Activated naive CD4-positive, alpha-beta T cell treated with anti-CD3 and anti-CD28 coated beads, Interleukin-2, amount 50 U/mL, for 72 hours (primary cell): ENCODE data around the gene DTNBP1. TPM values are rescaled to one million over a fixed set of nuclear protein-coding genes. Genes with fewer than 3 reads are reported as not detected.
"Not testable (repeated sequence)": the region's sequence is repeated elsewhere in the genome, so short reads cannot be mapped to it uniquely, and the experiment has no call there.

ENCODE experiments used
- ATAC-seq, 2 donors: fragments of 150-1000 bp; cut with Tn5 transposase; 2 replicates each; pipeline ENCODE4 v1.10.0; 2021; ENCODE audit warnings: mild to moderate bottlenecking in 2 of 2, moderate library complexity in 2 of 2
- DNase-seq, 2 donors: peaks; one replicate each; pipeline ENCODE4 v3.0.0; 2021 to 2022; ENCODE audit warnings: low spot score in 2 of 2
- H3K27ac Mint-ChIP-seq, 2 donors: one replicate each; pipeline ENCODE4 v1.8.0; 2022; ENCODE audit warnings: mild to moderate bottlenecking in 2 of 2, mixed read lengths in 2 of 2
- H3K36me3 Mint-ChIP-seq, 2 donors: one replicate each; pipeline ENCODE4 v1.8.0; 2022; ENCODE audit warnings: mixed read lengths in 2 of 2
- H3K9me3 Mint-ChIP-seq, 2 donors: one replicate each; pipeline ENCODE4 v1.8.0; 2022; ENCODE audit warnings: mixed read lengths in 2 of 2
- total RNA-seq, 2 donors: library from RNA; stranded (reverse); gene quantifications; one replicate each; pipeline ENCODE4 v1.2.3, GENCODE V29; 2022

Gene DTNBP1
- total RNA-seq, 2 donors from 2014 or later: 14.1 to 24.5 TPM

DNA sequence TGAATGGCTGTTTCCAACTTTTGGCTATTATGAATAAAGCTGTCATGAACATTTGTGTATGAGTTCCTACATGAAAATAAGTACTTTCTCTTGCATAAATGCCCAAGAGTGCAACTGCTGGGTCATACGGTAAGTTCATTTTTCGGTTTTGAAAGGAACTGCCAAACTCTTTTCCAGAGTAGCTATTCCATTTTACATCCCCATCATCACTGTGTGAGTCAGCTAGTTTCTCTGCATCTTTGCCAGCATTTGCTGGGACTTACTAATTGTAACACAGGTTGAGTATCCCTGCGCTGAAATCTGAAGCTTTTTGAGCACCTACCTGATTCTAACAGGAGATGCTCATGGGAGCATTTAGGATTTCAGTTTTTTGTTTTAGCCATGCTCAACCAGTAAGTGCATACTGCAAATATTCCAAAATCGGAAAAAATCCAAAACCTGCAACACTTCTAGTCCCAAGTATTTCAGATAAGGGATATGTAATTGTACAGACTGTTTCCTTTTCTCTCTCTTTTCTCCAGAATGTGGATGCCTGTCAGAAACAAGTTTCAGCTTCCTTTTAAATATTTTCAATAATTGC lies 118.4 kb downstream of the DTNBP1 start:
- peaks cover 0 to 14% of the 10 kb centered on the region in 2 donors for H3K36me3 Mint-ChIP-seq
- H3K9me3 Mint-ChIP-seq: peaks cover 0 to 8% of the 10 kb centered on the region in 2 donors
- H3K27ac Mint-ChIP-seq: no peak overlapping the region
- ATAC-seq (no peak), DNase-seq (no peak)

DNA sequence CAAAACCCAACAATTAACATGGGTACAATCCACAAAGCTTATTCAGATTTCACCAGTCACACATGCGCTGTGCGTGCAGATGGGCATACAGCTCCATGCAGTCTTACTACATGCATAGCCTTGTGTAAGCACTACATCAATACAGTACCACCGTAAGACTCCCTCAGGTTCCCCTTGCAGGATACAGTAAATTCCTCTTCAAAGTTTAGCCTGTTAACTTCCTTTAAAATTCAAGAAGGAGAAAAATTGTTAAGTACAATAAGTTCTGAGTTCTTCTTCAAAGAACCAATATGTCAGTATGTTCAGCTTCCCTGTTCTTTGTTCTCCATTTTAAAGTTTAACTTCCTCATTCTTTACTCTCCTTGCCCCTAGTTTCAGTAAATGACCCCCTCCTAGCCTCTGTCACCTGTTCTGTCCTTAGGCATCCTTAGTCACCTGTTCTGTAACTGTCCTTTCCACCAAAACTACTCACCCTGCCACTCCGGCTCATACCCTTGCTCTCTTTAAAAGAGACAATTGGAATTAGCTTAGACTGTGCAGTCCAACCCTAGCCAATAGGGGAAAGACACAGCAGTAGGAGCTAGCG lies 119.4 kb downstream of the DTNBP1 start:
- DNase-seq, H3K9me3 Mint-ChIP-seq, ATAC-seq: not testable (repeated sequence)
- H3K36me3 Mint-ChIP-seq: peaks cover 0 to 14% of the 10 kb centered on the region in 2 donors
- peak overlapping the region in 1 of 2 donors; percentile 56 for H3K27ac Mint-ChIP-seq

DNA sequence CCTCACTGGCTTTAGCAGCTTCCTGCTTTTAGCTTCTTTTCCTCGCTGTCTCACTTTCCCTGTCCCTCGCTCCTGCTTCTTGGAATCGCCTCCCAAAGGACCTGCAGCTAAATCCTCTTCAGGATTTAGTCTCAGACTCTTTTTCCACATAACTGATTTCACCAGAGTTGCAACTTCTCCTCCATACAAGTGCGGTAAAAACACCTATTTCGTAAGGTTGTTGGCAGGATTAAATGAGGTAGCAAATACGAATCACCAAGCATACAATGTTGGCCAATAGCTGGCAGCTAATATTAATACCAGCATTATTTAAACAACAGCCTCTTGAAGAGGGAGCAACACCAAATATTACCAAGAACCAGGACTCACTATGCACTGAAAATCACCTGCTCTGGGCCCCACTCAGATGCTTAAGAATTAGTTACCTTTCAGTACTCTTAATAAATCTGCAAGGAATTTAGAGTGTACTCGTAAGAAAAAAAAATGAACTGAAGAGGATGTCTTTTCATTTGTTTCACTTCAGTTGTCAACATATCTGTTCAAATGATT lies 123.0 kb downstream of the DTNBP1 start:
- Mint-ChIP-seq H3K27ac (no peak overlapping the region), H3K36me3 (peaks cover 0 to 16% of the 10 kb centered on the region in 2 donors), H3K9me3 (peaks cover 0 to 10% of the 10 kb centered on the region in 2 donors)
- ATAC-seq: no peak
- DNase-seq: no peak

DNA sequence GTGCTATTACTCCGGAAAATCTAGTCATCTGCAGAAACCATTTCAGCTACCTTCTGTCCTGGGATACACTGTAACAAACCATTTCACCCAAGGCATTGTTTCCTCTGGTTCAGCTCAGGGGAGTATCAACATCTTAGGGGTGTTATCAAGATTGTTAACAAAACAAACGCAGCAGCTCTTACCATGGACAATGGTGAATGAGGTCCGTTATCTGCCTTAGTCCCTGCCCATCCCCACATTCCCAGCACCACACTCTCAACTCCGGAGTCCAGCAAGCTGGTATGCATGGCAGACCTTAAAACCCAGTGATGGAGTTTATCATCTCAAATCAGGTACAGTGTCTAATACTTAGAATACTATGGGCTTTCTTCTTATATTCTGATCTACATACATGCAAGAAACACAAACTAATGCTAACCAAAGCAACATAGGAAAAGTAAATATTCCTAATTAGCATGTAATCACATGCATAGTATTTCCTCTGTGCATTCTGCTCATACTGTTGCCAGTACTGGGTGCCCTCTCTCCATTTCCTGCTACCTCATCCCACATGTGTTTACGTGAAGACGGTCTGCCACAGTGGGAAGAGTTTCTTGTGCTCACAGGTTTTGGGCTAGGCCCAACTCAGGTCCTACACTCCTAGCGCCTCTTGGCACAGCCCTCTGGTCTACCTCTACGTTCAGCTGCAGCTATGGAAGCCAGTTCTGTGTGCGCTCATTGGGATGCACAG lies 123.9 kb downstream of the DTNBP1 start:
- Mint-ChIP-seq H3K27ac (peak overlapping the region in 1 of 2 donors; percentile 55), H3K9me3 (peaks cover 0 to 10% of the 10 kb centered on the region in 2 donors)

DNA sequence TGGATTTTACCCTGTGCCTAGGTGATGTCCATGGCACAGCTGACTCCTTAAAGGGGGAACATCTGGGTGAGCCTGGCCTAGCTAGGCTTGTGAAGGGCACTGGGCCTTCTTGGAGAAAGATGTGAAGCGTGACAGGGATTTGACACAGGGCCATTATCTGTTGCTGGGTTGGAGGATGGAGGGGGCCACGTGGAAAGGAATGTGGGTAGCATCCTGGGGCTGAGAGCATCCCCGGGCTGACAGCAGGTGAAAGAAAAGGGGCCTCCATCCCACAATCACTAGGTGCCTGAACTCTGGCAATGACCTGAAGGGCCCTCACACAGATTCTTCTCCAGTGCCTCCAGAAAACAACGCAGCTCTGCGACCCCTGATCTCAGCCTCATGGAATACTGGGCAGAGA lies 124.7 kb downstream of the DTNBP1 start:
- ATAC-seq (peak in 1 of 2 donors; percentile 18), DNase-seq (no peak)
- Mint-ChIP-seq H3K36me3 (peaks cover 0 to 9% of the 10 kb centered on the region in 2 donors), H3K9me3 (peaks cover 0 to 6% of the 10 kb centered on the region in 2 donors), H3K27ac (no peak overlapping the region)

More for the DNA sequence above, 123.9 kb downstream of the DTNBP1 start:
- no peak for DNase-seq
- no peak for ATAC-seq
- H3K36me3 Mint-ChIP-seq: peaks cover 0 to 9% of the 10 kb centered on the region in 2 donors

DNA sequence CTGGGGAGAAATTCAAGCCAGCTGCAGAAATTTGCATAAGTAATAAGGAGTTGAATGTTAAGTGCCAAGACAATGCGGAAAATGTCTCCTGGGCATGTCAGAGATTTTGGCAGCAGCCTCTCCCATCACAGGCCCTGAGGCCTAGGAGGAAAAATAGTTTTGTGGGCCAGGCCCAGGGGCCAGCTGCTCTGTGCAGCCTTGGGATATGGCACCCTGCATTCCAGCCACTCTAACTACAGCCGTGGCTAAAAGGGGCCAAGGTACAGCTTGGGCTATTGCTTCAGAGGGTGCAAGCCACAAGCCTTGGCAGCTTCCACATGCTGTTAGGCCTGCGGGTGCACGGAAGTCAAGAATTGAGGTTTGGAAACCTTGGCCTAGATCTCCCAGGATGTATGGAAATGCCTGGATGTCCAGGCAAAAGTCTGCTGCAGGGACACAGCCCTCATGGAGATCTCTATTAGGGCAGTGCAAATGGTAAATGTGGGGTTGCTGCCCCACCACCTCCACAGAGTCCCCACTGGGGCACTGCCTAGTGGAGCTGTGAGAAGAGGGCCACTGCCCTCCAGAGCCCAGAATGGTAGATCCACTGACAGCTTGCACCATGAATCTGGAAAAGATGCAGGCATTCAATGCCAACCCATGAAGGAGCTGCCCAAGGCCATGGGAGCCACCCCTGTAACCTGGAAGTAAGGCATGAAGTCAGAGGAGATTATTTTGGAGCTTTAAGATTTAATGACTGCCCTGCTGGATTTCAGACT lies 126.5 kb downstream of the DTNBP1 start:
- DNase-seq (no peak), ATAC-seq (no peak)
- H3K9me3 Mint-ChIP-seq: peaks cover 0 to 6% of the 10 kb centered on the region in 2 donors
- peaks cover 0 to 9% of the 10 kb centered on the region in 2 donors for H3K36me3 Mint-ChIP-seq
- no peak overlapping the region for H3K27ac Mint-ChIP-seq

DNA sequence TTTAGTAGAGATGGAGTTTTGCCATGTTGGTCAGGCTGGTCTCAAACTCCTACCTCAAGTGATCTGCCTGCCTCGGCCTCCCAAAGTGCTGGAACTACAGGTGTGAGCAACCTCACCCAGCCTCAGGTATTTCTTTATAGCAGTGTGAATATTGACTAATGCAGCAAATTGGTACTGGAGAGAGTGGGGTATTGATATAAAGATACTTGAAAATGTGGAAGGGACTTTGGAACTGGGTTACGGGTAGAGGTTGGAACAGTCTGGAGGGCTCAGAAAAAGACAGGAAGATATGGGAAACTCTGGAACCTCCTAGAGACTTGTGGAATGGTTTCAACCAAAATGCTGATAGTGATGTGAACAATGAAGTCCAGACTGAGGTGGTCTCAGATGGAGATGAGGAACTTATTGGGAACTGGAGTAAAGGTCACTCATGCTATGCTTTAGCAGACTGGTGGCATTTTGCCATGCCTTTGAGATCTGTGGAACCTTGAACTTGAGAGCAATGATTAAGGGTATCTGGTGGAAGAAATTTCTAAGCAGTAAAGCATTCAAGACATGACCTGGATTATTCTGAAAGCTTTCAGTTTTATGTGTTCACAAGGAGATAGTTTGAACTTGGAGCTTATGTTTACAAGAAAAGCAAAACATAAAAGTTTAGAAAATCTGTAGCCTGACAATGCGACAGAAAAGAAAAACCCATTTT lies 127.2 kb downstream of the DTNBP1 start:
- peak overlapping the region in 1 of 2 donors; percentile 19 for H3K27ac Mint-ChIP-seq
- H3K36me3 Mint-ChIP-seq: peaks cover 0 to 14% of the 10 kb centered on the region in 2 donors
- H3K9me3 Mint-ChIP-seq: peaks cover 0 to 6% of the 10 kb centered on the region in 2 donors
- DNase-seq (no peak), ATAC-seq (no peak)

DNA sequence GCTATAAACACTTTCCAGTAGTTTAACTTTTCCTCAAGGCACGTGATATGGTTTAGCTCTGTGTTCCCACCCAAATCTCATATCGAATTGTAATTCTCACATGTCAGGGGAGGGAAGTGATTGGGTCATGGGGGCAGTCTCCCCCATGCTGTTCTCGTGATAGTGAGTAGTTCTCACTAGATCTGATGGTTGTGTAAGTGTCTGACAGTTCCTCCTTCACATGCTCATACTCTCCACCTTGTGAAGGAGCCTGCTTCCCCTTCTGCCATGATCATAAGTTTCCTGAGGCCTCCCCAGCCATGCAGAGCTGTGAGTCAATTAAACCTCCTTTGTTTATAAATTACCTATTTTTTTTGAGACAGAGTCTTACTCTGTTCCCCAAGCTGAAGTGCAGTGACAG lies 127.9 kb downstream of the DTNBP1 start:
- no peak for DNase-seq
- Mint-ChIP-seq H3K36me3 (peaks cover 0 to 20% of the 10 kb centered on the region in 2 donors), H3K27ac (peak overlapping the region in 1 of 2 donors; percentile 19), H3K9me3 (peaks cover 0 to 6% of the 10 kb centered on the region in 2 donors)
- no peak for ATAC-seq

DNA sequence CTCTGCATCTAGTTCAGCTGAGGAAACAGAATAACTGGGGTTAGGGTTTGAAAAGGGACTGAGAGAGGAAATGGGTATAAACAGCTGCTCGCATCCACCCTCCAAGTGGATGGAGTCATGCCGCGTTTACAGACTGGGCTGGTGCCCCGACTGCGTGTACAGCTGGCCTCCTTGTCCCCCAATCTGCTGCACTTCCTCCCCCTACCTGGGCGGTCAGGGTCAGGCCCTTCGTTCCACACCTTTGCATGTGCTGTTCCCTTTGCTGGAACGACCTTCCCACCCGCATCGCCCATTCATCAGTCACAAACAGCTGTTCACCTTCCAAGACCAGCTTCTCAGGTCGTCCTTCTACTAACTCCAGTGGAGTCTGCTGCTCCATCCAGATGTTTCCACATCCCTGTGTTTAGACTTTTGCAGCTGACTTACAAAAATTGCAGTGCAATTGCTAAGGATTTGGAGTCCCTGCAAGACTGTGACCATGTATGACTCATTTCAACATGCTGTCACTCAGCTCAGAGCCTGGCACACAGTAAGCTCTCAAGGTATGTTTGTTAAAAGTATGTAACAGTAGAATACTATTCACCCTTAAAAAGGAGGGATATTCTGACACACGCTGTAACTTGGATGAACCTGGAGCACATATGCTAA lies 129.3 kb downstream of the DTNBP1 start:
- peaks cover 0 to 6% of the 10 kb centered on the region in 2 donors for H3K9me3 Mint-ChIP-seq
- H3K27ac Mint-ChIP-seq: peak overlapping the region in 1 of 2 donors; percentile 90
- H3K36me3 Mint-ChIP-seq: peaks cover 0 to 28% of the 10 kb centered on the region in 2 donors
- DNase-seq (no peak), ATAC-seq (no peak)

DNA sequence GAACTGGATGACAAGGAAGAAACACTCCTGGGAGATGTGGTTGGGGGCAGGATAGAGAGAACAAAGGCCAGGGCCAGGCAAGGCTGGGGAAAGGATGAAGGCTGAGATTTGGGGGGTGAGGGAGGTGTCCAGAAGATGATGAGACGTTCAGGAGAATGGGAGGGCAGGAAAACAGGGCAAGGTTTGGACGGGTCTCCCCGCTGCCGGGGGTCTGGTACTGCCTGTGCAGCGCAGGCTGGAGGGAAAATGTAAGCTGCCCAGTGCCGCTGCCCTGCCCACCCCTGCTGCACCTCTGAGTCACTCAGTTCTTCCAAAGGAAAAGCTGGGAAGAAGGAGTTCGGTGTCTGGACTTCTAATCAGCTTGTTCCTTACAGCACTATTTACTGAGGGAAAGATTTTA lies 130.9 kb downstream of the DTNBP1 start:
- no peak for DNase-seq
- H3K27ac Mint-ChIP-seq: peak overlapping the region in 1 of 2 donors; percentile 56
- H3K9me3 Mint-ChIP-seq: peaks cover 6 to 8% of the 10 kb centered on the region in 2 donors
- ATAC-seq: no peak
- peaks cover 8 to 35% of the 10 kb centered on the region in 2 donors for H3K36me3 Mint-ChIP-seq

DNA sequence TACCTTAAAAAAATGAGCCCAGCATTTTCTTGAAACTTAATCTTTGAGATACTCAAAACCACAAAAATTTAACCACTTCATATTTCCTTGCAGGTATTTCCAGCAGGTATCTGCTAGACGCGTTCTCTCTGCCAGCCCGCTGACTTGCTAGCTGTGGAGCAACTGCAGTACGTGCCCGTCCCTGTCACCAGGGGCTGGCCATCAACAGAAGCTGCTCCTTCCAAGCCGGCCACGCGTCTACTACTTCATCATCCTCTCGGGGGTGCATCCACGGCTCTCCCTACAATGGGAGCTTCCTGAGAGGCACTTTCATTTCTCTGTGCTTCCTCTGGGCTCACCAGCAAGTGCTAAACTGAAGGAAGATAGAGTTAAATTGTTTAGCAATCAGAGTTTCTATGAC lies 132.4 kb downstream of the DTNBP1 start:
- Mint-ChIP-seq H3K27ac (peak overlapping the region in 1 of 2 donors; percentile 44), H3K9me3 (peaks cover 10 to 17% of the 10 kb centered on the region in 2 donors), H3K36me3 (peaks cover 23 to 46% of the 10 kb centered on the region in 2 donors)
- DNase-seq: no peak
- ATAC-seq: no peak

DNA sequence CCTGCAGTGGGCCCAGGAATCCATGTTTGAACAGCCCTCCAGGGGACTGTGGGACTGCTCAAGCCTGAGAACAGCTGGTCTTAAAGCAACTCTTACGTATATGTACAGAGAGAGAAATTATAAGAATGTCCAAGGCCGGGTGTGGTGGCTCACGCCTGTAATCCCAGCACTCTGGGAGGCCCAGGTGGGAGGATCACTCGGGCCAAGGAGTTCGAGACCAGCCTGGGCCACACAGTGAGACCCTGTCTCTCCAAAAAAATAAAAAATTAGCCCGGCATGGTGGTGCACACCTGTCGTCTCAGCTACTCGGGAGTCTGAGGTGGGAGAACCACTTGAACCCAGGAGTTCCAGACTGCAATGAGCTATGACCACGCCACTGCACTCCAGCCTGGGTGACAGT lies 134.0 kb downstream of the DTNBP1 start:
- no peak for DNase-seq
- H3K9me3 Mint-ChIP-seq: peaks cover 10 to 19% of the 10 kb centered on the region in 2 donors
- peaks cover 29 to 60% of the 10 kb centered on the region in 2 donors for H3K36me3 Mint-ChIP-seq
- ATAC-seq: no peak
- H3K27ac Mint-ChIP-seq: no peak overlapping the region

DNA sequence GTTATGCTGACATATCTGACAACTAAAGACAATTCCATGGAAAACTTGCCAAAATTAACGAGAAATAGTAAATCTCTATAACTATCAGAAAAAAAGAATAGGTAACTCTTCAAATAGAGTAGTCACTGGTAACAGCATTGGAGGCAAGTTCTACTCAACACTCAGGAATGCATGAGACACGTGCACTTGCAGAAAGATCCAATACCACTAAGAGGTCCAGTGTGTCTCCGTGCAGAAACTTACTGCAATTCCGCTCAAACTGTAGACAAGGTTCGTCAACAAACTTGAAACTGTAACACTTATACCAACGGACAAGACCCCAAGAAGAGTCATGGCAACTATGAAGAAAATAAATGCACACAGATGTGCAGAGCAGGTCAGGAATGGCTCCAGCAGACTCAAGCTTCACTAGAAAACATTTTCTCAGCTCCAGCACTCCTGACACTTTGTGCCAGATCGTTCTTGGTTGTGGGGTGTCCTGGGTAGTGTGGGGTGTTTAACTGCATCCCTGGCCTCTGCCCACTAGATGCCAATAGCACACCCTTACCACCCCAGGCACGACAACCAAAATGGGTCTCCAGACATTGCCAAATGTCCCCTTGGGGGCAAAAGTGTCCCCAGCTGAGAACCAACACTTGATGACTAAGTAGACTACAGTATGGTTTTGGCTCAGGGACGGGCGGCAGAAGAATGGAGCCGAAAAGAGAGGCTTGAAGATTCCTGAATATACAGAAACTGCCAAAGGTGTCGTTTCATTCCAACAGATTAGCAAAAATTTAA lies 134.8 kb downstream of the DTNBP1 start:
- Mint-ChIP-seq H3K36me3 (peaks cover 29 to 65% of the 10 kb centered on the region in 2 donors), H3K9me3 (peaks cover 10 to 19% of the 10 kb centered on the region in 2 donors), H3K27ac (no peak overlapping the region)
- ATAC-seq: no peak
- DNase-seq: no peak

DNA sequence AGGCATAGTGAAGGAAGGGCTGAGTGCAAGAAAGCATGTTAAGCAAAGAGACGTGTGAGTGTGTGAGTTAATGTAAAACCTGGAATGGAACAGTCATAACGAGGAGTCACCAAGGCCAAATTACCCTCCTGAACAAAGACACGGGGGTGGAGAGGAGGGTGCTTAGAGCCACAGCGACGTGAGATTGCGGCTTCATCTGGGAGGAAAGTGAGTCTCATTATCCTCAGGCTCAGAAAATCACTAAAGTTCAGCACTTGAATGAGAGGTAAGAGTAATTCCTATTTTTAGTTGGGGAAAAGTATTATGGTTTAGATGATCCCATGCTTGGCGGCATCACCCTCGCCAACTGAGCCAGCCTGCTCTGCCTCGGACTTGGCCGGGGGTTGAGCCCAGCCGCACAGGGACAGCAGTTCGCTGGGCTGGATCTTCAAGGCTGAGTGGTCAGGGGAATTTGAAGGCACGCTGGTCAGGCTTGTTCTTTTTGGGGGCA lies 136.6 kb downstream of the DTNBP1 start:
- Mint-ChIP-seq H3K36me3 (peaks cover 34 to 65% of the 10 kb centered on the region in 2 donors), H3K9me3 (peaks cover 10 to 19% of the 10 kb centered on the region in 2 donors), H3K27ac (peak overlapping the region; percentile 69 to 80)
- no peak for DNase-seq
- no peak for ATAC-seq
